PC-9 (cell line): Measurements from ENCODE around the gene PHAF1. TPM values are rescaled to one million over a fixed set of nuclear protein-coding genes. Genes with fewer than 3 reads are reported as not detected.

ENCODE experiments used
- BruUV-seq: library from RNA; stranded (reverse); fragments of 400-500 nt; replicated peaks from 2 replicates; lab custom pipeline; 2021; lab: Mats Ljungman, UMichigan
- CTCF ChIA-PET: fragments of 300-600 bp; sonication (Branson Sonifier 250); formaldehyde crosslinking; loops from one replicate; lab custom pipeline; 2022; ENCODE audit warnings: antibody characterized with exemption; lab: Charles Lee
- POLR2A ChIA-PET: fragments of 300-600 bp; sonication (Branson Sonifier 250); formaldehyde crosslinking; loops from one replicate; lab custom pipeline; 2022; ENCODE audit warnings: antibody characterized with exemption; ENCODE audit not compliant: unreplicated experiment; lab: Charles Lee
- DNase-seq, 2 experiments: peaks; one replicate each; pipeline versions ENCODE4 v3.0.0 to v3.0.0-alpha.2; 2015 to 2022; ENCODE audit warnings: mixed read lengths in 1 of 2
- H2AFZ ChIP-seq: fragments of 200-600 bp; sonication (generic); 2 replicates; pipeline ENCODE4 v1.8.1; 2017; ENCODE audit warnings: antibody characterized with exemption
- H3F3A ChIP-seq: fragments of 200-600 bp; sonication (generic); 2 replicates; pipeline ENCODE4 v1.8.1; 2017; ENCODE audit warnings: antibody characterized with exemption, mild to moderate bottlenecking, low read depth; ENCODE audit not compliant: insufficient read depth
- H3K27ac ChIP-seq: fragments of 200-600 bp; sonication (generic); 2 replicates; pipeline ENCODE4 v1.6.1; 2016; ENCODE audit warnings: mixed run types
- H3K27me3 ChIP-seq: fragments of 200-600 bp; sonication (generic); 2 replicates; pipeline ENCODE4 v1.6.1; 2016; ENCODE audit warnings: low read depth, mixed run types; ENCODE audit not compliant: insufficient read depth
- H3K36me3 ChIP-seq: fragments of 200-600 bp; sonication (generic); 2 replicates; pipeline ENCODE4 v1.6.1; 2016; ENCODE audit warnings: low read depth, mixed run types
- H3K4me1 ChIP-seq: fragments of 200-600 bp; sonication (generic); replicated peaks from 2 replicates; pipeline ENCODE4 v1.6.1; 2016; ENCODE audit warnings: mixed run types; ENCODE audit not compliant: insufficient read depth
- H3K4me2 ChIP-seq: fragments of 200-600 bp; sonication (generic); 2 replicates; pipeline ENCODE4 v1.6.1; 2017; ENCODE audit warnings: mixed run types
- H3K4me3 ChIP-seq: fragments of 200-600 bp; sonication (generic); 2 replicates; pipeline ENCODE4 v1.6.1; 2016; ENCODE audit warnings: mixed run types
- H3K79me2 ChIP-seq: fragments of 200-600 bp; sonication (generic); 2 replicates; pipeline ENCODE4 v1.6.1; 2017; ENCODE audit warnings: low read depth, mixed run types
- H3K9me2 ChIP-seq: fragments of 200-600 bp; sonication (generic); 2 replicates; pipeline ENCODE4 v1.8.1; 2017; ENCODE audit warnings: mild to moderate bottlenecking; ENCODE audit not compliant: insufficient read depth
- H3K9me3 ChIP-seq: fragments of 200-600 bp; sonication (generic); 2 replicates; pipeline ENCODE4 v1.8.1; 2016; ENCODE audit warnings: low read depth; ENCODE audit not compliant: insufficient read depth
- H4K20me1 ChIP-seq: fragments of 200-600 bp; sonication (generic); 2 replicates; pipeline ENCODE4 v1.8.1; 2017; ENCODE audit not compliant: insufficient read depth
- CTCF ChIP-seq: fragments of 200-600 bp; sonication (generic); conservative IDR thresholded peaks from 2 replicates; pipeline ENCODE4 v1.6.1; 2017; ENCODE audit warnings: mixed run types, antibody characterized with exemption, mild to moderate bottlenecking, moderate library complexity
- EZH2 ChIP-seq: fragments of 200-600 bp; sonication (generic); IDR thresholded peaks from 2 replicates; pipeline ENCODE4 v1.8.0; 2017; ENCODE audit warnings: antibody characterized with exemption, low read depth
- intact Hi-C: fragments of 100-400 bp; cut with micrococcal nuclease; formaldehyde crosslinking; loops from one replicate; pipeline ENCODE4 v1.10.0; 2022; ENCODE audit not compliant: unreplicated experiment
- total RNA-seq: library from RNA; stranded (reverse); gene quantifications from 2 replicates; pipeline ENCODE4 v1.2.3, GENCODE V29; 2021

Gene PHAF1
- total RNA-seq, 1 experiment from 2014 or later, result 19.5 TPM

- no peak overlapping the region for H3K27ac ChIP-seq
- POLR2A ChIA-PET, result no interaction called here
Measured at GRCh38 chr16:67162506-67163163, 52.9 kb downstream of the PHAF1 start.

GRCh38 chr16:67163164-67163998, 53.6 kb downstream of the PHAF1 start:
- Histone ChIP-seq H3K9me3 (no peaks in the 10 kb centered on the region), H3K9me2 (no peaks in the 10 kb centered on the region), H2AFZ (no peak overlapping the region), H3K4me1 (peaks cover 5% of the 10 kb centered on the region), H3K4me2 (no peak overlapping the region), H3K27ac (no peak overlapping the region), H3K79me2 (peaks cover 9% of the 10 kb centered on the region), H3K36me3 (no peaks in the 10 kb centered on the region), H4K20me1 (no peaks in the 10 kb centered on the region), H3K27me3 (no peaks in the 10 kb centered on the region), H3K4me3 (no peak overlapping the region), H3F3A (peaks cover 9% of the 10 kb centered on the region; the same call in 1 of the 2 replicates)
- TF ChIP-seq CTCF, result no peak
- no peak for TF ChIP-seq EZH2
- ChIA-PET POLR2A (no interaction called here), CTCF (no interaction called here)
- BruUV-seq, result no TSS peak
- no peak for DNase-seq
- intact Hi-C loops, result no loop called here

More at GRCh38 chr16:67162506-67163163, 52.9 kb downstream of the PHAF1 start:
- Histone ChIP-seq H3K4me1 (peaks cover 9% of the 10 kb centered on the region), H3K9me3 (no peaks in the 10 kb centered on the region), H3K79me2 (peaks cover 9% of the 10 kb centered on the region), H3K4me2 (no peak overlapping the region), H3K4me3 (no peak overlapping the region), H3K9me2 (no peaks in the 10 kb centered on the region), H3F3A (peaks cover 17% of the 10 kb centered on the region; the same call in 1 of the 2 replicates), H3K36me3 (no peaks in the 10 kb centered on the region), H4K20me1 (no peaks in the 10 kb centered on the region), H3K27me3 (no peaks in the 10 kb centered on the region), H2AFZ (no peak overlapping the region)
- TF ChIP-seq CTCF (no peak), EZH2 (no peak)
- BruUV-seq, result no TSS peak
- CTCF ChIA-PET, result no interaction called here
- DNase-seq, result no peak
- intact Hi-C loops, result no loop called here

- H3K27me3 ChIP-seq, result no peaks in the 10 kb centered on the region
- H3F3A ChIP-seq, result peaks cover 6% of the 10 kb centered on the region; the same call in 1 of the 2 replicates
- H3K9me2 ChIP-seq, result no peaks in the 10 kb centered on the region
- intact Hi-C loops, result no loop called here
- no peak for TF ChIP-seq CTCF
- no peak for TF ChIP-seq EZH2
- no peak overlapping the region for H3K4me3 ChIP-seq
- BruUV-seq, result no TSS peak
- no peaks in the 10 kb centered on the region for H3K9me3 ChIP-seq
- H3K36me3 ChIP-seq, result no peaks in the 10 kb centered on the region
- H2AFZ ChIP-seq, result no peak overlapping the region
- H3K27ac ChIP-seq, result no peak overlapping the region
- peaks cover 3% of the 10 kb centered on the region for H3K79me2 ChIP-seq
- peak in 1 of 2 experiments; percentile 32 for DNase-seq
- no peak overlapping the region for H3K4me2 ChIP-seq
- POLR2A ChIA-PET, result no interaction called here
- CTCF ChIA-PET, result no interaction called here
- H4K20me1 ChIP-seq, result no peaks in the 10 kb centered on the region
- 0 out of 2 replicates have a peak, but pooled peaks cover under 1% of the 10 kb centered on the region for H3K4me1 ChIP-seq
Measured at GRCh38 chr16:67163999-67164558, 54.3 kb downstream of the PHAF1 start.
